ENCODE data around the gene YEATS4.

DNA sequence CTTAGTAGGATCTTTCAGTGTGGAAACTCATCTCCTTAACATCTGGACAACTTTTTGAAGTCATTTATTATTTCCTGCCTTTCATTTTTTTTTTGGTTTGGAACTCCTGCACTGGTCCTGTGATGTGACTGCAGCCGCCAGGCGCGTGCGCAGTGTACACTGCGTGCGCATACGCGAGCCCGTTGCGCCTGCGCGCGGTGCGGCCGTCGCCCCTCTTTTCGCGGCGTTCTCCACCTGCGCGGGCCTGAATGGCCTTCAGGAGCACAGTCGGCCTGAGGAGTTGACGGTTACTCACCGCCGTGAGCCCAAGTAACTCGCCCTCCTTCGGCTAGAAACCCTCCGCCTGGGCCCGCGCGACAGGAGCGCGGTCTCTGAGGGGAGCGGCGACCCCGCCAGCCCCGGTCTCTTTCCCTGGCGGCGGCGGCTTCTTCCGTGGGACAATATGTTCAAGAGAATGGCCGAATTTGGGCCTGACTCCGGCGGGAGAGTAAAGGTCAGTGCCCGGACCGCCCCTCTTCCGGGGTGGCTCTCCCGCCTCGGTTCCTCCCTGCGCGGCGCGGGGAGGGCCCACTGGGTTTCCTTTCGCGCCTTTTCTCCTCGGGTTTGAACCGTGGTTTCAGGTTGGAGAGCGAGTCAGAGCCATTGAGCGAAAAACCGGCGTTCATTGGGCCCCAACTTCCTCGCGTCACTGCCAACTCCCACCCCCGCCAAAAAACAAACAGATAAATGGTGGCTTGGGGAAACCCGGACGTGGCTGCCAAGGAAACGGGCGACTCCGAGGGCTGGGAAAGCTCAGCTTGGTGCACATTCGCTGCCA, at the start of gene YEATS4:
- TF ChIP-seq, protein P1, sequence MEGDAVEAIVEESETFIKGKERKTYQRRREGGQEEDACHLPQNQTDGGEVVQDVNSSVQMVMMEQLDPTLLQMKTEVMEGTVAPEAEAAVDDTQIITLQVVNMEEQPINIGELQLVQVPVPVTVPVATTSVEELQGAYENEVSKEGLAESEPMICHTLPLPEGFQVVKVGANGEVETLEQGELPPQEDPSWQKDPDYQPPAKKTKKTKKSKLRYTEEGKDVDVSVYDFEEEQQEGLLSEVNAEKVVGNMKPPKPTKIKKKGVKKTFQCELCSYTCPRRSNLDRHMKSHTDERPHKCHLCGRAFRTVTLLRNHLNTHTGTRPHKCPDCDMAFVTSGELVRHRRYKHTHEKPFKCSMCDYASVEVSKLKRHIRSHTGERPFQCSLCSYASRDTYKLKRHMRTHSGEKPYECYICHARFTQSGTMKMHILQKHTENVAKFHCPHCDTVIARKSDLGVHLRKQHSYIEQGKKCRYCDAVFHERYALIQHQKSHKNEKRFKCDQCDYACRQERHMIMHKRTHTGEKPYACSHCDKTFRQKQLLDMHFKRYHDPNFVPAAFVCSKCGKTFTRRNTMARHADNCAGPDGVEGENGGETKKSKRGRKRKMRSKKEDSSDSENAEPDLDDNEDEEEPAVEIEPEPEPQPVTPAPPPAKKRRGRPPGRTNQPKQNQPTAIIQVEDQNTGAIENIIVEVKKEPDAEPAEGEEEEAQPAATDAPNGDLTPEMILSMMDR (IDR thresholded peaks at IDR 0.05): no peak
- no peak for TF ChIP-seq POLR2A (IDR thresholded peaks at IDR 0.05)

All from lower leg skin (tissue), 3 donors.